GM21367 (cell line): Measurements from ENCODE around the gene RDH13.

Experiments
- ATAC-seq: cut with Tn5 transposase; IDR thresholded peaks from one replicate; pipeline ENCODE4 v1.9.1; 2021; ENCODE audit not compliant: unreplicated experiment

The RDH13 gene

GRCh38 chr19:55092423-55093318 is 29.7 kb upstream of the RDH13 start:
- no peak for ATAC-seq

- no peak for ATAC-seq
Measured at GRCh38 chr19:55091955-55092354, 29.0 kb upstream of the RDH13 start.

DNA sequence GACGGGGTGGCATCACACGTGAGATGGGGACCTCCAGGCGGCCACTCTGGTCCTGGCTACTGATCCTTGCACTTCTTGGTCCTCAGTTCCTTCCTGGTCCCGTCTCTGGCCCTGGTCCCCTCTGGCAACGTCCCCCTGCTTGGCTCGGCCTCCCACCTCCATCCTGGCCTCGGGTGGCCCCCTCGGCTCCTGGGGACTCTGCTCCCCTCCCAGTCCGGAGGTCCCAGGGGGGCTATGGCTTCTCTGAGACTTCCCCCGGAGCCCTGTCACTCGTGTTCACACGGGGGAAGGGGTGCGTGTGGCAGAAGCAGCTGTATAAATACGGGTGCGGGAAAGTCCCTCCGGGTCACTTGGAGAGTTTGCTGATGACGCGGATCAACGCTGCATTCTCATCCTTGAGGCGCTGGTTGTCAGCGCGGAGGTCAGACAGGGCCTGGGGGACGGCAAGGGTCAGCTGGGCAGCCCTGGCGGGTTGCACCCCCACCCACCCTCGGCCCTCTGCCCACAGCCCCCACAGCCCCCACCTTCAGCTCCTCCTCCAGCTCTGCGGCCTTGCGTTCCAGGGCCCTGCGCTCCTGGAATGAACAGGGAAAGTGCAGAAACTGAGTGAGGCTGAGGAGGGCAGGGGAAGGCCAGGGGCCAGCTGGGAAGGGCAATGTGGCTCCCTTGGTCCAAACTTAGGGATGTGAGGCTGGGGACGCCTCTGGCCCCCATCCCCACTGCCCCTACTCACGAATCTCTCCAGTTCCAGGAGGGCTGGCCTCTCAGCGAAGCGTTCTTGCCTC is 28.4 kb upstream of the RDH13 start:
- no peak for ATAC-seq

DNA sequence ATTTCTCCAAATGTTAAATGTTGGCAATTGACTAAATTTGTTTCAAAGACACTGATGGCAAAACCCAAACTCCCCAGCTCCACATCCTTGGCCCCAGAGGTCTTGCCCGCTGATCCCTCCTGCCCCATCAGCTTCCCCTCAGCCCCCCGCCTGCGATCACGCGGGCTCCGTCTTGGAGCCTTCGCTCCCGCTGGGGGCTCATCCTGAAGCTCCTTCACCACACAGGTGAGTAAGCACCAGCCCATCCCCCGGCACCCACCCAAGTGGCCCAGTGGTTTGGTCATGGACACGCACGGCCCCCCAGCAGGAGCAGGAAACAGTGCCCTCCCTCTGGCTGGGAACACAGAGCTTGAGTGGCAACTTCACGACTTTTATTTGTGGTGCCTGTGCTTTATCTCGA is 27.6 kb upstream of the RDH13 start:
- no peak for ATAC-seq

DNA sequence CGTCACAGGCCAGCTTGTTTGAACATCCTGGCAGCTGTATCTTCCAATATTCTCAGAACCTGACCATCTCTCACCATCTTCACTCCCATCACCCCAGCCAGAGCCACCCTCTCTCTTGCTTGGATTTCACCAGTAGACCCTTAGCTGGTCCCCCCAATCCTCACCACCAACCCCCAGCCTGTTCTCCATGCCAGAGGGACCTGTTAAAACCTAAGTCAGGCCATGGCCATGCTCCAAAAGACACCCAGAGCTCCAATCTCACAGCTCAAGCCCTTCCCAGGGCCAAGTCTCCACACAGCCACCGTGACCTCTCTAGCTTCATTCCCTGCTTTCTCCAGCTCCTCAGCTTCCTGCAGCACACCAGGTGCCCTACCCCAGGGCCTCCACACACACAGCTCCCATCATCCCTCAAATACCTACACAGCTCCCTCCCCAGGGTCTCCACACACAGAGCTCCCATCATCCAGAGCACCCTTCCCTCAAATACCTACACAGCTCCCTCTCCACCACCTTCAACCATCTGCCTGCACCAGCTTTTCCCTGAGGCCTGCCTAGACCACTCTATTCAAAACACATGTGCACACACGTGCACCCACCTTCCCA is 26.5 kb upstream of the RDH13 start:
- ATAC-seq = no peak

- no peak for ATAC-seq
Measured at GRCh38 chr19:55088543-55089341, 25.8 kb upstream of the RDH13 start.

GRCh38 chr19:55088021-55088451 is 25.1 kb upstream of the RDH13 start:
- ATAC-seq = no peak

DNA sequence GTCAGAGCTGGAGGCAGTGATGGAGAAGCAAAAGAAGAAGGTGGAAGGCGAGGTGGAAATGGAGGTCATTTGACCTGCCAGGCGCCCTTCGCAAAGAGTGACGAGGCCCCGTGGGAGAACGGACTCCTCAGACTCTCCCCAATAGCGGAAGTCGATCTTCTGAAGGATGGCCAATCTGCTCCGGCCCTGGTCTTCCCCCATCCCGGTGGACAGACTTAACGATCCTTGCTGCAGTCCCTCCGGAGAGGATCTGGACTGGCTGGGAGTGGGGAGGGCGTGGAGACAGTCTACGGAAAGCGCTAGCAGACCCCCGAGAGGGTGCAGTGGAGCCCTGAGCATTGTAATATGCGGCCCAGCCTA is 24.6 kb upstream of the RDH13 start:
- no peak for ATAC-seq

DNA sequence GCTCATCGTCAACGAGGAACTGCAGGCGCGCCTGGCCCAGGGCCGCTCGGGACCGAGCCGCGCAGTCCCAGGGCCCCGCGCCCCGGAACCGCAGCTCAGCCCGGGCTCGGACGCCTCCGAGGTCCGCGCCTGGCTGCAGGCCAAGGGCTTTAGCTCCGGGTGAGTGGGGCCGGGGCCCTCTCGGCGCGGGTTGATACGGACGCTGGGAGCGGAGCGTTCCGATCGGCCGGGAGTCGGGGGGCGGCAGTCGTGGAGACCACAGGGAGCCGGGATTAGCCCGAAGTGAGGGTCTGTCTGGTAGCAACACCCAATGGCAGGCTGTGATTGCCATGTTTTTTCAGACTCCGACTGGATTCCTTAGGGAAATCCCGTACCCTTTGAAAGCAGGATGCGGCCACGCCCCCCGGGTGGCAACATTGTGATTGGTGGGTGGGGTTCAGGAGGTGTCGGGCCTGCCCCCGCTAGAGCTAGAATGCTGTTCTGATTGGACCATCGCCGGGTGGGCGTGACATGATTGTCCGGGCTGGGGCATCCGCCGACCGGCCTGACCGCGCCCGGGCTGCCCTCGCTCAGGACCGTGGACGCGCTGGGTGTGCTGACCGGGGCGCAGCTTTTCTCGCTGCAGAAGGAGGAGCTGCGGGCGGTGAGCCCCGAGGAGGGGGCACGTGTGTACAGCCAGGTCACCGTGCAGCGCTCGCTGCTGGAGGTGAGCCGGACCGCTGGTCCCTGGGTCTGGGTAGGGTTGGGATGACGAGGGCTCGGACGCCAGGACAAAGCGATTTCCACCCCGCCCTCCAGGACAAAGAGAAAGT is 24.0 kb upstream of the RDH13 start:
- ATAC-seq = no peak

DNA sequence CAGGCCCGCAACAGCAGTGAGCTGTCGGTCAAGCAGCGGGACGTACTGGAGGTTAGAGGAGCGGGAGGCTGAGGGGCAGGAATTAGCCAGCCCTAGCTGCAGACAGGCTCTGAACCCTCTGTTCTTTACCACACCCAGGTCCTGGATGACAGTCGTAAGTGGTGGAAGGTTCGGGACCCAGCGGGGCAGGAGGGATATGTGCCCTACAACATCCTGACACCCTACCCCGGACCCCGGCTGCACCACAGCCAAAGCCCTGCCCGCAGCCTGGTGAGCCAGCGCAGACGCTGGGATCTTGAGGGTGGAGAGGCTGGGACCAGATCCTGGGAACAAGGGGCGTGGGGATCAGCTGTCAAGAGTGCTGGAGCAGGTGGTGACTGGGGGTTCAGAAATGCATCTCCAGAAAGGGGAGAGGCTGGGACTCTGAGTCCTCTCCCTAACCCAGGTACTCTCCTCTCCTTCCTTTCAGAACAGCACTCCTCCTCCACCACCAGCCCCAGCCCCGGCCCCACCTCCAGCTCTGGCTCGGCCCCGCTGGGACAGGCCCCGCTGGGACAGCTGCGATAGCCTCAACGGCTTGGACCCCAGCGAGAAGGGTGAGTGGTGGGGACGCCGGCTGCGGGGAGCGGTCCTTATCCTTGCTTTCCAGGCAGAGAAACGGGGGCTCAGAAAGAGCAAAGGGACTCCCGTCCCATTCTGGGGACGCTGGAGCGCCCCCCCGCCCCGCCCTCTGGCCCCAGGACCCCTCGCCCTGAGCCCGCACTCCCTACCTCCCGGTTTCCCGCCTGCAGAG is 23.2 kb upstream of the RDH13 start:
- ATAC-seq = no peak

DNA sequence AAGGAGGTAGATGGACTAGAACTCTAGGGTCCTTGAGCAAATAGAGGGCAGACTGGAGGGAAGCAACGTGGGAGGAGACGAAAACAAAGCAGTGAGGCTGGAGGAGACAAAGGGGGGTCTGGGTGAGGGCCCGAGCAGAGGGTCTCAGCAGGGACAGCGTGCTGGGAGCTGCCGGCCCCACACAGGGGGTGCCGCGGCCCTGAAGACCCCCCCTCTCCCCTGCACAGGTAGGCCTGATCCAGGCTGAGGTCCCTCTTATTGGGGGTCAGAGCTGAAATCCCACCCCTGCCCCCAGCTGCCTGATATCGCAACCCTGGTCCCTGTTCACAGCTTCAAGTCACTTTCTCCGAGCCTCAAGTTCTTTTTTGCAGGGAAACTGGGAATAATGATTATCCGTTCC is 21.5 kb upstream of the RDH13 start:
- no peak for ATAC-seq

DNA sequence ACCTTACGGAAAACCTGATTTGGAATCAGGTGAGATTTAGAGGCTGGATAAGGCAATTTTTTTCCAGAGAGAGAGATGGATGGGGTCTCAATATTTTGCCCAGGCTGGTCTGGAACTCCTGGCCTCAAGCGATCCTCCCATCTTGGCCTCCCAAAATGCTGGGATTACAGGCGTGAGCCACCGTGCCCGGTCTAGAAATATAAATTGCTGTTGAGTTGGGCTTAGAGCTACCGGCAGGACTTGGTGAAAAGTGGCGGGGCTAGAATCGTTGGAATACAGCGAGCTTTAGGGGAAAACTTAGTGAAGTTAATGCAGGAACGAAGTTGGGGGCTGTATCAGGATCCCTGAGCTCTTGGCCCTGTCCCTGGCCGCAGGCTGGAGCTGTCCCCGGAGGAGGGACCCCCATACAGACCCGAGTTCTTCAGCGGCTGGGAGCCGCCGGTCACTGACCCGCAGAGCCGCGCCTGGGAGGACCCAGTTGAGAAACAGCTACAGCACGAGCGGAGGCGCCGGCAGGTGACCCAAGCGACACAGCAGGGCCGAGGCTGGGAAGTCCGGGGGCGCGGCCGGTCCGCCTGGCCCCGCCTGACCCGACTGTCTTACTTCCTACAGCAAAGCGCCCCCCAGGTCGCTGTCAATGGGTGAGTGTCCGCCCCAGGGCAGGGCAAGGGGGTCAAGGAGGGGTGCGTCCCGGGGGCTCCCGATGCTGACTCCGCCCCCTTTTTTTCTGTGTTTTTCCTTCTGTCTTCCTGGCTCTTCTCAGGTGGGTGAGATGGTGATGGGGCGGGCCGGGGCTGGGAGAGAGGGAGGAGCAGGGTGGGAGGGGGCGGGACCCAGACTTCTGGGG is 20.3 kb upstream of the RDH13 start:
- ATAC-seq = no peak

GRCh38 chr19:55082020-55082851 is 19.3 kb upstream of the RDH13 start:
- ATAC-seq = no peak

GRCh38 chr19:55081770-55082019 is 18.7 kb upstream of the RDH13 start:
- no peak for ATAC-seq

DNA sequence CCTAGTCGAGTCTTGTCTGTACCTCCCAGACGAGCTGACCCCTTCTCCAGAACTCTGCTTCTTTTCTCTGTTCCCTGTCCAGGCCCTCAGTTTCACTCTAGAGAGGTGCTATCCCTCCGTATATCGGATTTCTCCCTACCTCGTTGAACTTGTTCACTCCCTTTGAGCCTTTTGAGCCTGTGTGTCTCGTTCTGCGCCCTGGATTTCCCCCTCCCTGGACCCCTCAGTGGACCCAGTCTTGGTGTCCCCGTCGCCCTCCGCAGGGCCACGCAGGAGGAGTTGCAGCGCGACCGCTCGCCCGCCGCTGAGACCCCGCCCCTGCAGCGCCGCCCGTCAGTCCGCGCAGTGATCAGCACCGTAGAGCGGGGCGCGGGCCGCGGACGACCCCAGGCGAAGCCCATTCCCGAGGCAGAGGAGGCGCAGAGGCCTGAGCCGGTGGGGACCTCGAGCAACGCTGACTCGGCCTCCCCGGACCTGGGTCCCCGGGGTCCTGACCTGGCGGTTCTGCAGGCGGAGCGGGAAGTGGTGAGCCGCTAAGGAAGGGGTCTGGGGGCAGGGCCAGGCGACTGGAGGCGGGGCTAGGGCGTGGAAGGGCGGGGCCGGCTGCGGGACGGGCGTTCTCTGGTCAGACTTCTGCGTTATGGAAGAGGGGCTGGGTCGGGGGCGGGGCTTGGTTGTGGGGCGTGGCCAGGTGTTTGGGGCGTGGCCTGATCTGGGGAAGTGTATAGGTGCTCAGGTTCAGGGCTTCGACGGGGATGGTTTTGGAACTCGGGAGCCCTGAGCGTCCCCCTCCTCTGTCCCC is 18.2 kb upstream of the RDH13 start:
- ATAC-seq = no peak

DNA sequence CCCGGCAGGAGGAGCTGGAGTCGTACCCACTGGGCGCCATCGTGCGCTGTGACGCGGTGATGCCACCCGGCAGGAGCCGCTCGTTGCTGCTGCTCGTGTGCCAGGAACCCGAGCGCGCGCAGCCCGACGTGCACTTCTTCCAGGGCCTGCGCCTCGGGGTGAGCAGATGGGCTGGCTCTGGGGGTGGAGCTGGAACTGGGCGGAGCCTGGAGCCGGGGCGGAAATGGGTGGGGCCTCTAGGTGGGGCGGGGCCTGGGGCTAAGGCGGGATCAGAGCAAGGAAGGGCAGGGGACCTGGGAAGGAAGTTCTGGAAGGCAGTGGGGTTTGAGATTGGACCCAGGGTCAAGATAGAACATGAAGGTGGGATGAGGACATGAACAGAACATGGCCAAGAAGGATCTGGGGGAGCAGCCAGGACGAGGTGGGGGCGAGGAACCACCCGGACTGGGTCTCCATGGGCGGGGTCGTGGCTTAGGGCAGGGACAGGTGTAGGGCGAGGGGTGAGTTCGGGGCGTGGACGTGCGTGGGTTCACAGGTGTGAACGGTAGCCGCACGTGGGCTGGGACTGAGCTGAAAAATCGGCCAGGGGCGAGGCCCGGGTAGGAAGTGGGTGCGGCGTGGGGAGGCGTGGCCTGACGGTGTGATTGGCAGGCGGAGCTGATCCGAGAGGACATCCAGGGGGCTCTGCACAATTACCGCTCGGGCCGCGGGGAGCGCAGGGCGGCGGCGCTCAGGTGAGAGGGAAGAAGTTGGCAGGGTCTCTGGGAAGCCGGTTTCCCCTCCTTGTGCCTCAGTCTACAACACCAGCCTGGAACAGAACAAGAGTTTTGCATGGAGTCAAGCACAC is 17.4 kb upstream of the RDH13 start:
- ATAC-seq = no peak
